DND-41 (cell line): ENCODE measurements around the gene TRERF1.

Experiments
- EZH2 ChIP-seq: IDR thresholded peaks from 3 replicates; pipeline ENCODE4 v1.6.1; 2012; ENCODE audit warnings: borderline replicate concordance, low read depth, mild to moderate bottlenecking, moderate library complexity, low read length, inconsistent platforms; ENCODE audit not compliant: severe bottlenecking
- TF ChIP-seq, protein P1 (sequence below): IDR thresholded peaks from 2 replicates; pipeline ENCODE4 v1.5.1; 2012; ENCODE audit warnings: borderline replicate concordance, low read length, moderate library complexity, mild to moderate bottlenecking; ENCODE audit not compliant: poor library complexity, severe bottlenecking; ENCODE audit errors: extremely low read depth

DNA sequence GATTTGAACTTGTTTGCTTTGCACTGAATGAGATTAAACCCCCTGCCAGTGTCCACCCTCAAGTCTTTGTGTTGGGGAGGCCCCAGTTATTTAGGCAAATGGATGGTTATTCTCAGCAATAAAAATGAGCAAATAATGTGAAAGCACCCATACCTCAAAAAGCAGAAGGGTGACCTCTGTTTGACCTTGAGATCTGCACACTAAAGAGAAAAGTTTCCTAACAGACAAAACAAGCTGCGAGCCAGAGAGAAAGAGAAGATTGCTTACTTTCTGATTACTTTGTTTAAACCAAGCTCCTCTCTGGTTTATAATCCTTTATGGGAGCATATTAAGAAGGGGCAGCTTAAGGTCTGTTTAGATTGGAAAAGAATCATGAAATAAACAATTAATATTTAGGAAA is 30.4 kb upstream of the TRERF1 start:
- TF ChIP-seq, protein P1, sequence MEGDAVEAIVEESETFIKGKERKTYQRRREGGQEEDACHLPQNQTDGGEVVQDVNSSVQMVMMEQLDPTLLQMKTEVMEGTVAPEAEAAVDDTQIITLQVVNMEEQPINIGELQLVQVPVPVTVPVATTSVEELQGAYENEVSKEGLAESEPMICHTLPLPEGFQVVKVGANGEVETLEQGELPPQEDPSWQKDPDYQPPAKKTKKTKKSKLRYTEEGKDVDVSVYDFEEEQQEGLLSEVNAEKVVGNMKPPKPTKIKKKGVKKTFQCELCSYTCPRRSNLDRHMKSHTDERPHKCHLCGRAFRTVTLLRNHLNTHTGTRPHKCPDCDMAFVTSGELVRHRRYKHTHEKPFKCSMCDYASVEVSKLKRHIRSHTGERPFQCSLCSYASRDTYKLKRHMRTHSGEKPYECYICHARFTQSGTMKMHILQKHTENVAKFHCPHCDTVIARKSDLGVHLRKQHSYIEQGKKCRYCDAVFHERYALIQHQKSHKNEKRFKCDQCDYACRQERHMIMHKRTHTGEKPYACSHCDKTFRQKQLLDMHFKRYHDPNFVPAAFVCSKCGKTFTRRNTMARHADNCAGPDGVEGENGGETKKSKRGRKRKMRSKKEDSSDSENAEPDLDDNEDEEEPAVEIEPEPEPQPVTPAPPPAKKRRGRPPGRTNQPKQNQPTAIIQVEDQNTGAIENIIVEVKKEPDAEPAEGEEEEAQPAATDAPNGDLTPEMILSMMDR: no peak
- TF ChIP-seq EZH2: no peak
